ENCODE measurements around the gene SHISAL2B. TPM values are rescaled to one million over a fixed set of nuclear protein-coding genes. Genes with fewer than 3 reads are reported as not detected.

The SHISAL2B gene
- total and polyA plus RNA-seq, 2 donors (not counting 3 experiments of a cell fraction or from before 2014, with no cell fraction given): not detected

- Histone ChIP-seq H3K9me1 (replicated peaks; ENCODE audit: control insufficient read depth, extremely low read depth, insufficient read depth, low read length) (no peaks in the 10 kb centered on the region), H3K9me3 (replicated peaks; ENCODE audit: control insufficient read depth, insufficient read depth, low read length) (no peaks in the 10 kb centered on the region), H3K4me2 (ENCODE audit: insufficient read depth, low read length) (no peak overlapping the region), H3K4me3 (replicated peaks in 1 of 3; ENCODE audit: insufficient read depth in 1 of 3, low read depth in 1 of 3, low read length in 3 of 3) (no peak overlapping the region), H3K27me3 (ENCODE audit: control insufficient read depth in 2 of 2, insufficient read depth in 2 of 2, low read length in 2 of 2) (no peaks in the 10 kb centered on the region), H2AFZ (ENCODE audit: low read depth, low read length) (no peak overlapping the region), H3K4me1 (ENCODE audit: control insufficient read depth, extremely low read depth, insufficient read depth, low read length) (no peaks in the 10 kb centered on the region), H3K27ac (ENCODE audit: insufficient read depth, low read depth, low read length) (no peak overlapping the region), H3K9ac (replicated peaks; ENCODE audit: extremely low read depth, insufficient read depth, low read length) (no peak overlapping the region), H3K79me2 (ENCODE audit: control insufficient read depth, insufficient read depth, low read length) (peaks cover 6% of the 10 kb centered on the region), H3K36me3 (ENCODE audit: control insufficient read depth in 2 of 2, extremely low read depth in 1 of 2, insufficient read depth in 2 of 2, low read length in 2 of 2) (peaks cover 0 to 6% of the 10 kb centered on the region in 2 experiments), H4K20me1 (replicated peaks; ENCODE audit: control insufficient read depth, extremely low read depth, insufficient read depth, low read length) (no peaks in the 10 kb centered on the region)
- intact Hi-C loops (cut with micrococcal nuclease): no loop called here
- DNase-seq (ENCODE audit: low read depth, low spot score) (no peak), FAIRE-seq (no peak)
- CTCF ChIA-PET: no interaction called here
- dilution Hi-C loops (cut with MboI; ENCODE audit: extremely low pct_ligation_motif_present, low sequenced_read_pairs): no loop called here
- no peak for TF ChIP-seq MAX (IDR thresholded peaks at IDR 0.05; ENCODE audit: insufficient read depth, insufficient read length)
- TF ChIP-seq POLR2AphosphoS5 (IDR thresholded peaks at IDR 0.05; ENCODE audit: insufficient read depth, low read depth, low read length): no peak
- TF ChIP-seq MYC (IDR thresholded peaks at IDR 0.05; ENCODE audit: low read depth, low read length): no peak
- no peak for TF ChIP-seq POLR2A (IDR thresholded peaks at IDR 0.05; ENCODE audit: low read depth, low read length)
- TF ChIP-seq CTCF (IDR thresholded peaks at IDR 0.05; ENCODE audit: extremely low read depth in 1 of 2, insufficient read depth in 1 of 2, low read depth in 1 of 2, low read length in 2 of 2): no peak
- no peak for TF ChIP-seq JUN (IDR thresholded peaks at IDR 0.05; ENCODE audit: borderline replicate concordance, insufficient read depth, insufficient read length, low read depth)
- TF ChIP-seq FOS (IDR thresholded peaks at IDR 0.05; ENCODE audit: borderline replicate concordance, insufficient read depth, low read length): no peak
- TF ChIP-seq GATA2 (IDR thresholded peaks at IDR 0.05; ENCODE audit: insufficient read depth, insufficient read length, low read depth, low read length): no peak
- no peak for TF ChIP-seq EZH2 (IDR thresholded peaks at IDR 0.05; ENCODE audit: borderline replicate concordance, low read depth, low read length, severe bottlenecking)
- POLR2A ChIA-PET: no interaction called here
- BruUV-seq (replicated peaks): no TSS peak
Observed at GRCh38 chr5:64744914-64745313, 54.6 kb downstream of the SHISAL2B start.

Measured in endothelial cell of umbilical vein (primary cell).